Measurements from ENCODE around the gene RALGDS. TPM values are rescaled to one million over a fixed set of nuclear protein-coding genes. Genes with fewer than 3 reads are reported as not detected.
A peak's percentile ranks its signal among the peaks of the same experiment; 100 is the strongest.

Gene RALGDS
- total and polyA plus RNA-seq, 2 of the 13 experiments (the other 11 are each of a cell fraction or from before 2014, with no cell fraction given) = 12.9 to 25.5 TPM

- TF ChIP-seq KIAA2018 (CRISPR knock-in tag; IDR thresholded peaks at IDR 0.05; ENCODE audit: borderline replicate concordance) = no peak
- TF ChIP-seq, protein P1, sequence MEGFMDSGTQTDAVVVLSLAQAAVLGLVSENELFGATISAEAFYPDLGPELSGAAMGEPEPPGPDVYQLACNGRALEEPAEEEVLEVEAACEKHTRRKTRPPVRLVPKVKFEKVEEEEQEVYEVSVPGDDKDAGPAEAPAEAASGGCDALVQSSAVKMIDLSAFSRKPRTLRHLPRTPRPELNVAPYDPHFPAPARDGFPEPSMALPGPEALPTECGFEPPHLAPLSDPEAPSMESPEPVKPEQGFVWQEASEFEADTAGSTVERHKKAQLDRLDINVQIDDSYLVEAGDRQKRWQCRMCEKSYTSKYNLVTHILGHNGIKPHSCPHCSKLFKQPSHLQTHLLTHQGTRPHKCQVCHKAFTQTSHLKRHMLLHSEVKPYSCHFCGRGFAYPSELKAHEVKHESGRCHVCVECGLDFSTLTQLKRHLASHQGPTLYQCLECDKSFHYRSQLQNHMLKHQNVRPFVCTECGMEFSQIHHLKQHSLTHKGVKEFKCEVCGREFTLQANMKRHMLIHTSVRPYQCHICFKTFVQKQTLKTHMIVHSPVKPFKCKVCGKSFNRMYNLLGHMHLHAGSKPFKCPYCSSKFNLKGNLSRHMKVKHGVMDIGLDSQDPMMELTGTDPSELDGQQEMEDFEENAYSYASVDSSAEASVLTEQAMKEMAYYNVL (CRISPR knock-in tag; IDR thresholded peaks at IDR 0.05; ENCODE audit: borderline replicate concordance) = peak; percentile 79; the same call in 1 of the 2 replicates
- peak; percentile 91 for TF ChIP-seq KLF9 (CRISPR knock-in tag; IDR thresholded peaks at IDR 0.05; ENCODE audit: low read depth)
- peak; percentile 41; the same call in 1 of the 2 replicates for TF ChIP-seq ARNTL (CRISPR knock-in tag; IDR thresholded peaks at IDR 0.05)
- TF ChIP-seq ZMYM4 (CRISPR knock-in tag; IDR thresholded peaks at IDR 0.05) = peak; percentile 18; the same call in 1 of the 2 replicates
- peak; percentile 77; the same call in 1 of the 2 replicates for TF ChIP-seq ZFX (CRISPR knock-in tag; IDR thresholded peaks at IDR 0.05; ENCODE audit: low read depth)
- 0 out of 2 replicates have a peak, but pooled peaks have one; percentile 23 for TF ChIP-seq ATF2 (CRISPR knock-in tag; IDR thresholded peaks at IDR 0.05)
- TF ChIP-seq ZNF331 (CRISPR knock-in tag; IDR thresholded peaks at IDR 0.05) = peak; percentile 55; the same call in 1 of the 2 replicates
- TF ChIP-seq, protein P2, sequence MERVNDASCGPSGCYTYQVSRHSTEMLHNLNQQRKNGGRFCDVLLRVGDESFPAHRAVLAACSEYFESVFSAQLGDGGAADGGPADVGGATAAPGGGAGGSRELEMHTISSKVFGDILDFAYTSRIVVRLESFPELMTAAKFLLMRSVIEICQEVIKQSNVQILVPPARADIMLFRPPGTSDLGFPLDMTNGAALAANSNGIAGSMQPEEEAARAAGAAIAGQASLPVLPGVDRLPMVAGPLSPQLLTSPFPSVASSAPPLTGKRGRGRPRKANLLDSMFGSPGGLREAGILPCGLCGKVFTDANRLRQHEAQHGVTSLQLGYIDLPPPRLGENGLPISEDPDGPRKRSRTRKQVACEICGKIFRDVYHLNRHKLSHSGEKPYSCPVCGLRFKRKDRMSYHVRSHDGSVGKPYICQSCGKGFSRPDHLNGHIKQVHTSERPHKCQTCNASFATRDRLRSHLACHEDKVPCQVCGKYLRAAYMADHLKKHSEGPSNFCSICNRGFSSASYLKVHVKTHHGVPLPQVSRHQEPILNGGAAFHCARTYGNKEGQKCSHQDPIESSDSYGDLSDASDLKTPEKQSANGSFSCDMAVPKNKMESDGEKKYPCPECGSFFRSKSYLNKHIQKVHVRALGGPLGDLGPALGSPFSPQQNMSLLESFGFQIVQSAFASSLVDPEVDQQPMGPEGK (CRISPR knock-in tag; IDR thresholded peaks at IDR 0.05) = peak; percentile 87
- no peak for TF ChIP-seq SCMH1 (CRISPR knock-in tag; IDR thresholded peaks at IDR 0.05; ENCODE audit: borderline replicate concordance)
- TF ChIP-seq, protein P3, sequence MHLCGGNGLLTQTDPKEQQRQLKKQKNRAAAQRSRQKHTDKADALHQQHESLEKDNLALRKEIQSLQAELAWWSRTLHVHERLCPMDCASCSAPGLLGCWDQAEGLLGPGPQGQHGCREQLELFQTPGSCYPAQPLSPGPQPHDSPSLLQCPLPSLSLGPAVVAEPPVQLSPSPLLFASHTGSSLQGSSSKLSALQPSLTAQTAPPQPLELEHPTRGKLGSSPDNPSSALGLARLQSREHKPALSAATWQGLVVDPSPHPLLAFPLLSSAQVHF (CRISPR knock-in tag; IDR thresholded peaks at IDR 0.05) = no peak
Observed at GRCh38 chr9:133144142-133144903, 23.3 kb upstream of the RALGDS start (continued).
